HG03442 (cell line): Measurements from ENCODE around the gene KCNJ10.
A peak's percentile ranks its signal among the peaks of the same experiment; 100 is the strongest.

Experiments
- ATAC-seq: cut with Tn5 transposase; IDR thresholded peaks from one replicate; pipeline ENCODE4 v1.9.1; 2021; ENCODE audit warnings: mild to moderate bottlenecking, moderate library complexity; ENCODE audit not compliant: unreplicated experiment

The KCNJ10 gene

GRCh38 chr1:159970932-159971342 lies 99.0 kb downstream of the KCNJ10 start:
- ATAC-seq, result no peak

GRCh38 chr1:159968901-159969300 lies 101.1 kb downstream of the KCNJ10 start:
- ATAC-seq, result no peak

- ATAC-seq, result no peak
Measured at GRCh38 chr1:159965263-159965662, 104.7 kb downstream of the KCNJ10 start.

- ATAC-seq, result no peak
Measured at GRCh38 chr1:159964144-159964543, 105.8 kb downstream of the KCNJ10 start.

GRCh38 chr1:159962176-159962575 lies 107.8 kb downstream of the KCNJ10 start:
- no peak for ATAC-seq

GRCh38 chr1:159961636-159962035 lies 108.3 kb downstream of the KCNJ10 start:
- no peak for ATAC-seq

GRCh38 chr1:159960721-159961381 lies 109.1 kb downstream of the KCNJ10 start:
- no peak for ATAC-seq

GRCh38 chr1:159959451-159959850 lies 110.5 kb downstream of the KCNJ10 start:
- ATAC-seq, result no peak

GRCh38 chr1:159958719-159959380 lies 111.1 kb downstream of the KCNJ10 start:
- peak; percentile 63 for ATAC-seq

- no peak for ATAC-seq
Measured at GRCh38 chr1:159957824-159958268, 112.1 kb downstream of the KCNJ10 start.

- ATAC-seq, result no peak
Measured at GRCh38 chr1:159955456-159955855, 114.5 kb downstream of the KCNJ10 start.

- ATAC-seq, result no peak
Measured at GRCh38 chr1:159953536-159954515, 116.1 kb downstream of the KCNJ10 start, which contains the start of gene SLAMF9. TSS of gene SLAMF9 (minus strand) at chr1:159954237. CDS start at chr1:159954137, 100 bp downstream.

- ATAC-seq, result no peak
Measured at GRCh38 chr1:159952932-159953331, 117.0 kb downstream of the KCNJ10 start.

GRCh38 chr1:159951551-159951950 lies 118.4 kb downstream of the KCNJ10 start:
- no peak for ATAC-seq

GRCh38 chr1:159951016-159951415 lies 118.9 kb downstream of the KCNJ10 start:
- no peak for ATAC-seq

GRCh38 chr1:159949981-159950381 lies 120.0 kb downstream of the KCNJ10 start:
- ATAC-seq, result no peak

- no peak for ATAC-seq
Measured at GRCh38 chr1:159949123-159949522, 120.8 kb downstream of the KCNJ10 start.
